ENCODE data around the gene CCDC12.
"Not testable (repeated sequence)": the region's sequence is repeated elsewhere in the genome, so short reads cannot be mapped to it uniquely, and the experiment has no call there.

The CCDC12 gene

GRCh38 chr3:46917257-46917656, 59.3 kb downstream of the CCDC12 start:
- Histone ChIP-seq H3K4me1 (ENCODE audit: control insufficient read depth in 1 of 2, insufficient read depth in 2 of 2, low read length in 2 of 2) (peaks cover 0 to 6% of the 10 kb centered on the region in 2 donors), H3K27ac (ENCODE audit: low read depth, low read length) (no peak overlapping the region), H3K9me3 (ENCODE audit: control insufficient read depth in 1 of 2, low read length in 2 of 2) (no peaks in the 10 kb centered on the region), H3K4me3 (ENCODE audit: low read depth in 1 of 2, low read length in 2 of 2) (no peak overlapping the region), H3K27me3 (ENCODE audit: control insufficient read depth in 1 of 2, insufficient read depth in 2 of 2, low read length in 2 of 2) (no peaks in the 10 kb centered on the region), H3K9ac (ENCODE audit: low read depth in 1 of 2, low read length in 2 of 2) (no peak overlapping the region), H3K36me3 (ENCODE audit: control insufficient read depth in 1 of 2, insufficient read depth in 2 of 2, low read length in 2 of 2) (peaks cover 30 to 51% of the 10 kb centered on the region in 2 donors)

- H3K4me3 ChIP-seq (ENCODE audit: low read depth in 1 of 2, low read length in 2 of 2), result no peak overlapping the region
- peaks cover 27 to 46% of the 10 kb centered on the region in 2 donors for H3K36me3 ChIP-seq (ENCODE audit: control insufficient read depth in 1 of 2, insufficient read depth in 2 of 2, low read length in 2 of 2)
- H3K9me3 ChIP-seq (ENCODE audit: control insufficient read depth in 1 of 2, low read length in 2 of 2), result no peaks in the 10 kb centered on the region
- peaks cover 0 to 6% of the 10 kb centered on the region in 2 donors for H3K4me1 ChIP-seq (ENCODE audit: control insufficient read depth in 1 of 2, insufficient read depth in 2 of 2, low read length in 2 of 2)
- no peak overlapping the region for H3K27ac ChIP-seq (ENCODE audit: low read depth, low read length)
- H3K27me3 ChIP-seq (ENCODE audit: control insufficient read depth in 1 of 2, insufficient read depth in 2 of 2, low read length in 2 of 2), result no peaks in the 10 kb centered on the region
- H3K9ac ChIP-seq (ENCODE audit: low read depth in 1 of 2, low read length in 2 of 2), result no peak overlapping the region
Observed at GRCh38 chr3:46916799-46917198, 59.7 kb downstream of the CCDC12 start.

GRCh38 chr3:46916278-46916677, 60.3 kb downstream of the CCDC12 start:
- Histone ChIP-seq H3K9me3 (ENCODE audit: control insufficient read depth in 1 of 2, low read length in 2 of 2) (no peaks in the 10 kb centered on the region), H3K4me1 (ENCODE audit: control insufficient read depth in 1 of 2, insufficient read depth in 2 of 2, low read length in 2 of 2) (peaks cover 0 to 6% of the 10 kb centered on the region in 2 donors), H3K4me3 (ENCODE audit: low read depth in 1 of 2, low read length in 2 of 2) (no peak overlapping the region), H3K27me3 (ENCODE audit: control insufficient read depth in 1 of 2, insufficient read depth in 2 of 2, low read length in 2 of 2) (no peaks in the 10 kb centered on the region), H3K9ac (ENCODE audit: low read depth in 1 of 2, low read length in 2 of 2) (no peak overlapping the region), H3K36me3 (ENCODE audit: control insufficient read depth in 1 of 2, insufficient read depth in 2 of 2, low read length in 2 of 2) (peaks cover 21 to 41% of the 10 kb centered on the region in 2 donors), H3K27ac (ENCODE audit: low read depth, low read length) (no peak overlapping the region)

GRCh38 chr3:46915297-46915822, 61.2 kb downstream of the CCDC12 start:
- H3K9me3 ChIP-seq (ENCODE audit: control insufficient read depth in 1 of 2, low read length in 2 of 2), result no peaks in the 10 kb centered on the region
- H3K36me3 ChIP-seq (ENCODE audit: control insufficient read depth in 1 of 2, insufficient read depth in 2 of 2, low read length in 2 of 2), result peaks cover 13 to 32% of the 10 kb centered on the region in 2 donors
- no peaks in the 10 kb centered on the region for H3K27me3 ChIP-seq (ENCODE audit: control insufficient read depth in 1 of 2, insufficient read depth in 2 of 2, low read length in 2 of 2)
- H3K4me3 ChIP-seq (ENCODE audit: low read depth in 1 of 2, low read length in 2 of 2), result no peak overlapping the region
- H3K9ac ChIP-seq (ENCODE audit: low read depth in 1 of 2, low read length in 2 of 2), result no peak overlapping the region
- H3K4me1 ChIP-seq (ENCODE audit: control insufficient read depth in 1 of 2, insufficient read depth in 2 of 2, low read length in 2 of 2), result peaks cover 0 to 6% of the 10 kb centered on the region in 2 donors
- no peak overlapping the region for H3K27ac ChIP-seq (ENCODE audit: low read depth, low read length)

- Histone ChIP-seq H3K9ac (ENCODE audit: low read depth in 1 of 2, low read length in 2 of 2) (no peak overlapping the region), H3K36me3 (ENCODE audit: control insufficient read depth in 1 of 2, insufficient read depth in 2 of 2, low read length in 2 of 2) (peaks cover 9 to 27% of the 10 kb centered on the region in 2 donors), H3K27ac (ENCODE audit: low read depth, low read length) (no peak overlapping the region), H3K4me1 (ENCODE audit: control insufficient read depth in 1 of 2, insufficient read depth in 2 of 2, low read length in 2 of 2) (peaks cover 0 to 6% of the 10 kb centered on the region in 2 donors), H3K27me3 (ENCODE audit: control insufficient read depth in 1 of 2, insufficient read depth in 2 of 2, low read length in 2 of 2) (no peaks in the 10 kb centered on the region), H3K9me3 (ENCODE audit: control insufficient read depth in 1 of 2, low read length in 2 of 2) (no peaks in the 10 kb centered on the region), H3K4me3 (ENCODE audit: low read depth in 1 of 2, low read length in 2 of 2) (no peak overlapping the region)
Observed at GRCh38 chr3:46914849-46915248, 61.7 kb downstream of the CCDC12 start.

GRCh38 chr3:46913644-46914043, 62.9 kb downstream of the CCDC12 start:
- H3K9me3 ChIP-seq (ENCODE audit: control insufficient read depth in 1 of 2, low read length in 2 of 2), result no peaks in the 10 kb centered on the region
- no peak overlapping the region for H3K27ac ChIP-seq (ENCODE audit: low read depth, low read length)
- H3K4me1 ChIP-seq (ENCODE audit: control insufficient read depth in 1 of 2, insufficient read depth in 2 of 2, low read length in 2 of 2), result peaks cover 4 to 15% of the 10 kb centered on the region in 2 donors
- peaks cover 5 to 18% of the 10 kb centered on the region in 2 donors for H3K36me3 ChIP-seq (ENCODE audit: control insufficient read depth in 1 of 2, insufficient read depth in 2 of 2, low read length in 2 of 2)
- H3K27me3 ChIP-seq (ENCODE audit: control insufficient read depth in 1 of 2, insufficient read depth in 2 of 2, low read length in 2 of 2), result peaks cover 0 to 3% of the 10 kb centered on the region in 2 donors
- no peak overlapping the region for H3K9ac ChIP-seq (ENCODE audit: low read depth in 1 of 2, low read length in 2 of 2)
- H3K4me3 ChIP-seq (ENCODE audit: low read depth in 1 of 2, low read length in 2 of 2), result no peak overlapping the region

- Histone ChIP-seq H3K9ac (ENCODE audit: low read depth in 1 of 2, low read length in 2 of 2) (no peak overlapping the region), H3K4me3 (ENCODE audit: low read depth in 1 of 2, low read length in 2 of 2) (no peak overlapping the region), H3K36me3 (ENCODE audit: control insufficient read depth in 1 of 2, insufficient read depth in 2 of 2, low read length in 2 of 2) (peaks cover 4 to 17% of the 10 kb centered on the region in 2 donors), H3K9me3 (ENCODE audit: control insufficient read depth in 1 of 2, low read length in 2 of 2) (no peaks in the 10 kb centered on the region), H3K27me3 (ENCODE audit: control insufficient read depth in 1 of 2, insufficient read depth in 2 of 2, low read length in 2 of 2) (peaks cover 0 to 3% of the 10 kb centered on the region in 2 donors), H3K27ac (ENCODE audit: low read depth, low read length) (no peak overlapping the region), H3K4me1 (ENCODE audit: control insufficient read depth in 1 of 2, insufficient read depth in 2 of 2, low read length in 2 of 2) (peaks cover 4 to 15% of the 10 kb centered on the region in 2 donors)
Observed at GRCh38 chr3:46912986-46913385, 63.6 kb downstream of the CCDC12 start.

- not testable (repeated sequence) for H3K9me3 ChIP-seq (ENCODE audit: control insufficient read depth in 1 of 2, low read length in 2 of 2); H3K9ac ChIP-seq (ENCODE audit: low read depth in 1 of 2, low read length in 2 of 2); H3K4me3 ChIP-seq (ENCODE audit: low read depth in 1 of 2, low read length in 2 of 2); H3K27ac ChIP-seq (ENCODE audit: low read depth, low read length); H3K36me3 ChIP-seq (ENCODE audit: control insufficient read depth in 1 of 2, insufficient read depth in 2 of 2, low read length in 2 of 2)
- peaks cover 4 to 15% of the 10 kb centered on the region in 2 donors for H3K4me1 ChIP-seq (ENCODE audit: control insufficient read depth in 1 of 2, insufficient read depth in 2 of 2, low read length in 2 of 2)
- H3K27me3 ChIP-seq (ENCODE audit: control insufficient read depth in 1 of 2, insufficient read depth in 2 of 2, low read length in 2 of 2), result peaks cover 0 to 11% of the 10 kb centered on the region in 2 donors
Observed at GRCh38 chr3:46910914-46911313, 65.6 kb downstream of the CCDC12 start.

- Histone ChIP-seq H3K27me3 (ENCODE audit: control insufficient read depth in 1 of 2, insufficient read depth in 2 of 2, low read length in 2 of 2) (peaks cover 0 to 11% of the 10 kb centered on the region in 2 donors), H3K4me1 (ENCODE audit: control insufficient read depth in 1 of 2, insufficient read depth in 2 of 2, low read length in 2 of 2) (peaks cover 4 to 15% of the 10 kb centered on the region in 2 donors), H3K9ac (ENCODE audit: low read depth in 1 of 2, low read length in 2 of 2) (no peak overlapping the region), H3K9me3 (ENCODE audit: control insufficient read depth in 1 of 2, low read length in 2 of 2) (no peaks in the 10 kb centered on the region), H3K27ac (ENCODE audit: low read depth, low read length) (no peak overlapping the region), H3K36me3 (ENCODE audit: control insufficient read depth in 1 of 2, insufficient read depth in 2 of 2, low read length in 2 of 2) (peaks cover 0 to 3% of the 10 kb centered on the region in 2 donors), H3K4me3 (ENCODE audit: low read depth in 1 of 2, low read length in 2 of 2) (no peak overlapping the region)
Observed at GRCh38 chr3:46910166-46910760, 66.3 kb downstream of the CCDC12 start.

- H3K27me3 ChIP-seq (ENCODE audit: control insufficient read depth in 1 of 2, insufficient read depth in 2 of 2, low read length in 2 of 2), result peaks cover 0 to 11% of the 10 kb centered on the region in 2 donors
- no peak overlapping the region for H3K9ac ChIP-seq (ENCODE audit: low read depth in 1 of 2, low read length in 2 of 2)
- H3K4me1 ChIP-seq (ENCODE audit: control insufficient read depth in 1 of 2, insufficient read depth in 2 of 2, low read length in 2 of 2), result peaks cover 4 to 15% of the 10 kb centered on the region in 2 donors
- no peaks in the 10 kb centered on the region for H3K9me3 ChIP-seq (ENCODE audit: control insufficient read depth in 1 of 2, low read length in 2 of 2)
- H3K36me3 ChIP-seq (ENCODE audit: control insufficient read depth in 1 of 2, insufficient read depth in 2 of 2, low read length in 2 of 2), result no peaks in the 10 kb centered on the region
- H3K4me3 ChIP-seq (ENCODE audit: low read depth in 1 of 2, low read length in 2 of 2), result peak overlapping the region in 1 of 2 donors; percentile 40
- no peak overlapping the region for H3K27ac ChIP-seq (ENCODE audit: low read depth, low read length)
Observed at GRCh38 chr3:46909535-46910161, 66.9 kb downstream of the CCDC12 start.

Data from duodenal mucosa (tissue), 2 donors.